Stomach (tissue), 9 donors: Measurements from ENCODE around the gene SFMBT2. TPM values are rescaled to one million over a fixed set of nuclear protein-coding genes. Genes with fewer than 3 reads are reported as not detected.

Experiments used
- DNase-seq, 2 donors: peaks; one replicate each; pipeline versions ENCODE4 v3.0.0 to v3.0.0-alpha.2; 2013 to 2019
- H3K27ac ChIP-seq, 5 donors: fragments of 200-600 bp in 4 of 5; sonication (generic) in 4 of 5; one replicate each; pipeline ENCODE4 v1.5.1; 2013 to 2019; ENCODE audit warnings: mild to moderate bottlenecking in 1 of 5, moderate library complexity in 1 of 5
- H3K27me3 ChIP-seq, 3 donors: fragments of 200-600 bp; sonication (generic); one replicate each; pipeline ENCODE4 v1.5.1; 2017 to 2019; ENCODE audit warnings: mixed run types in 1 of 3
- H3K36me3 ChIP-seq, 4 donors: fragments of 200-600 bp; sonication (generic); 1 replicate in 3 of 4; 2 replicates in 1 of 4; pipeline ENCODE4 v1.5.1; 2016 to 2019
- H3K4me1 ChIP-seq, 4 donors: fragments of 200-600 bp; sonication (generic); one replicate each; pipeline ENCODE4 v1.5.1; 2016 to 2019
- H3K4me3 ChIP-seq, 4 donors: fragments of 200-600 bp; sonication (generic) in 3 of 4; one replicate each; pipeline ENCODE4 v1.5.1; 2016 to 2019; ENCODE audit warnings: mild to moderate bottlenecking in 1 of 4
- H3K9me3 ChIP-seq, 4 donors: fragments of 200-600 bp; sonication (generic); one replicate each; pipeline ENCODE4 v1.5.1; 2016 to 2019
- EP300 ChIP-seq: sonication (generic); formaldehyde crosslinking; IDR thresholded peaks from one replicate; pipeline ENCODE4 v1.6.1; 2017; ENCODE audit warnings: antibody characterized with exemption
- POLR2A ChIP-seq, 4 donors: fragments of 450-650 bp; IDR thresholded peaks; one replicate each; pipeline ENCODE4 v1.6.1; 2016; ENCODE audit warnings: antibody characterized with exemption in 4 of 4, control low read depth in 2 of 4, mild to moderate bottlenecking in 1 of 4, moderate library complexity in 1 of 4
- POLR2AphosphoS5 ChIP-seq, 3 donors: sonication (generic); formaldehyde crosslinking; IDR thresholded peaks; one replicate each; pipeline ENCODE4 v1.6.1; 2016; ENCODE audit warnings: antibody characterized with exemption in 3 of 3
- WGBS, 5 donors: extraction: QIAGEN DNeasy Blood & Tissue Kit in 3 of 5; methylation state at CpG; one replicate each; pipeline versions ENCODE4 v1.1.5 to v1.1.7; 2013 to 2018; 5-methylcytosine and 5-hydroxymethylcytosine counted together
- intact Hi-C: fragments of 100-400 bp; cut with DNase I; formaldehyde crosslinking; loops from one replicate; pipeline ENCODE4 v1.15.1; 2023; ENCODE audit warnings: low total_unique reads
- polyA plus RNA-seq, 3 donors: library from polyadenylated mRNA; stranded (reverse); fragments of 200-250 nt; gene quantifications; one replicate each; pipeline ENCODE4 v1.2.3, GENCODE V29; 2013
- total RNA-seq, 5 donors: library from RNA; depleted of rRNA; stranded (reverse); fragments of >200 nt; gene quantifications; one replicate each; pipeline versions ENCODE4 v1.1.0 to v1.2.3, GENCODE V29; 2014 to 2016
- TF ChIP-seq, protein P1 (sequence below), 7 experiments: fragments of 450-650 bp in 4 of 7; fragments of 200-600 bp in 3 of 7; sonication (generic) in 3 of 7; IDR thresholded peaks; one replicate each; pipeline ENCODE4 v1.5.1; 2016 to 2019; ENCODE audit warnings: antibody characterized with exemption in 7 of 7, control low read depth in 2 of 7, mild to moderate bottlenecking in 1 of 7
- donor health status: healthy with polysubstance abuse.
- donor health status: Bipolar disorder and iron deficiency.
- donor health status: healthy.

Gene SFMBT2
- total and polyA plus RNA-seq, 8 donors = 0.90 to 17.3 (median 5.0) TPM

DNA sequence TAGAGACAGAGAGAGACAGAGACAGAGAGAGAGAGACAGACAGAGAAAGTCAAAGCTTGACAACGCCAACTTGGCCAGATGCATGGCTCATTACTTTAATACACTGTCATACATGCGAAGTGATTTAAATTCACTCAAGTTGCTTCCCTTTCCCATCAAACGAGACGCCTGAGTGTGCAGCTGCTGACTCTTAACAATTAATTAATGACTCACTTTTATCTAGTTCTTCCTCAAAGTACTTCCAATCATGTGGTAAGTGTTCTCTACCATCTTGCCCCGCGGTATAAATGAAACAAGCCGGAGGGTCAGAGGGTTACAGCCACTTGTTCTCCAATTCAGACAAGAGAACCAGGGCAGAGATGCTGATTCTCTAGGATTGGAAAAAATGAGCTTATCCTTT is 90.8 kb downstream of the SFMBT2 start:
- Histone ChIP-seq H3K27me3 (no peaks in the 10 kb centered on the region), H3K36me3 (no peaks in the 10 kb centered on the region), H3K4me1 (peaks cover 0 to 22% (median 14%) of the 10 kb centered on the region in 4 donors), H3K4me3 (no peak overlapping the region), H3K27ac (no peak overlapping the region), H3K9me3 (peaks cover 0 to 4% (median 0%) of the 10 kb centered on the region in 4 donors)
- intact Hi-C loops = no loop called here
- DNase-seq = no peak
- TF ChIP-seq POLR2AphosphoS5 (IDR thresholded peaks at IDR 0.05) (no peak), POLR2A (IDR thresholded peaks at IDR 0.05) (no peak), EP300 (no peak)
- TF ChIP-seq, protein P1, sequence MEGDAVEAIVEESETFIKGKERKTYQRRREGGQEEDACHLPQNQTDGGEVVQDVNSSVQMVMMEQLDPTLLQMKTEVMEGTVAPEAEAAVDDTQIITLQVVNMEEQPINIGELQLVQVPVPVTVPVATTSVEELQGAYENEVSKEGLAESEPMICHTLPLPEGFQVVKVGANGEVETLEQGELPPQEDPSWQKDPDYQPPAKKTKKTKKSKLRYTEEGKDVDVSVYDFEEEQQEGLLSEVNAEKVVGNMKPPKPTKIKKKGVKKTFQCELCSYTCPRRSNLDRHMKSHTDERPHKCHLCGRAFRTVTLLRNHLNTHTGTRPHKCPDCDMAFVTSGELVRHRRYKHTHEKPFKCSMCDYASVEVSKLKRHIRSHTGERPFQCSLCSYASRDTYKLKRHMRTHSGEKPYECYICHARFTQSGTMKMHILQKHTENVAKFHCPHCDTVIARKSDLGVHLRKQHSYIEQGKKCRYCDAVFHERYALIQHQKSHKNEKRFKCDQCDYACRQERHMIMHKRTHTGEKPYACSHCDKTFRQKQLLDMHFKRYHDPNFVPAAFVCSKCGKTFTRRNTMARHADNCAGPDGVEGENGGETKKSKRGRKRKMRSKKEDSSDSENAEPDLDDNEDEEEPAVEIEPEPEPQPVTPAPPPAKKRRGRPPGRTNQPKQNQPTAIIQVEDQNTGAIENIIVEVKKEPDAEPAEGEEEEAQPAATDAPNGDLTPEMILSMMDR (IDR thresholded peaks at IDR 0.05) = no peak
- 77 to 88% (median 84%) methylated on average over 7 of the region's 7 CpGs for WGBS, 5 donors

DNA sequence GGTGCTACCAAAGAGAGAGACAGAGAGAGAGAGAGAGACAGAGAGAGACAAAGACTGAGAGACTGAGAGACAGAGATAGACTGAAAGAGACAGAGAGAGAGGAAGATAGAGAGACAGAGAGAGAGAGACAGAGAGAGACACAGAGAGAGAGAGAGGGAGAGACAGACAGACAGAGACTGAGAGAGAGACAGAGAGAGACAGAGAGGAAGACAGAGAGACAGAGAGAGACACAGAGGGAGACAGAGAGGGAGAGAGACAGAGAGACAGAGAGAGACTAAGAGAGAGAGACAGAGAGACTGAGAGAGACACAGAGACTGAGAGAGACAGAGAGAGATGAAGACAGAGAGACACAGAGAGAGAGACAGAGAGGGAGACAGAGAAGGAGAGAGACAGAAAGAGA is 91.2 kb downstream of the SFMBT2 start:
- intact Hi-C loops = no loop called here
- no peak for DNase-seq

DNA sequence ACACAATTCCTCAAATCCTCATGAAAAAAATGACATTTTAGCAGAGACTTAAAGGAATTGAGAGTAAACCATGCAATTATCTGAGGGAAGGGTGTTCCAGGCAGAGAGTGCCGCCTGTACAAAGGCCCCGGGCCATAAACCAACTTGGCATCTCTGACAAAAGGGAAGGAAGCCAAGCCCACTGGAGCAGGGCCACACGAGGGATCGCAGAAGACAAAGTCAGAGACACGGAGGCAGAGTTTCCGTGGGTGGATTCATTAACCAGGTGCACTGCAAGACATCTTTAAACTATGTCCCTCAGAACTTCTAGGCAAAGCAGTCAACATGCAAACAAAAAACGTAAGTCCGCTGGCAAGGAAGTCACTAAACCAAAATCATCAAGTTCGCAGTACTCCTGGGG is 92.0 kb downstream of the SFMBT2 start:
- no peak for DNase-seq
- Histone ChIP-seq H3K27me3 (no peaks in the 10 kb centered on the region), H3K4me1 (peaks cover 0 to 23% (median 14%) of the 10 kb centered on the region in 4 donors), H3K4me3 (no peak overlapping the region), H3K9me3 (peaks cover 0 to 4% (median 0%) of the 10 kb centered on the region in 4 donors), H3K36me3 (no peaks in the 10 kb centered on the region), H3K27ac (no peak overlapping the region)
- WGBS, 5 donors = 27 to 55% (median 52%) methylated on average over 9 of the region's 9 CpGs
- TF ChIP-seq EP300 = no peak
- no peak for TF ChIP-seq POLR2A (IDR thresholded peaks at IDR 0.05)
- no peak for TF ChIP-seq POLR2AphosphoS5 (IDR thresholded peaks at IDR 0.05)
- TF ChIP-seq, protein P1 (IDR thresholded peaks at IDR 0.05) = no peak
- intact Hi-C loops = no loop called here

More for the DNA sequence above, 91.2 kb downstream of the SFMBT2 start:
- no peaks in the 10 kb centered on the region for H3K27me3 ChIP-seq
- peaks cover 0 to 23% (median 14%) of the 10 kb centered on the region in 4 donors for H3K4me1 ChIP-seq
- no peaks in the 10 kb centered on the region for H3K36me3 ChIP-seq
- no peak for TF ChIP-seq POLR2AphosphoS5 (IDR thresholded peaks at IDR 0.05)
- no peak for TF ChIP-seq POLR2A (IDR thresholded peaks at IDR 0.05)
- no peak for TF ChIP-seq EP300
- TF ChIP-seq, protein P1 (IDR thresholded peaks at IDR 0.05) = no peak
- no peak overlapping the region for H3K4me3 ChIP-seq
- H3K9me3 ChIP-seq = peaks cover 0 to 4% (median 0%) of the 10 kb centered on the region in 4 donors
- no peak overlapping the region for H3K27ac ChIP-seq

DNA sequence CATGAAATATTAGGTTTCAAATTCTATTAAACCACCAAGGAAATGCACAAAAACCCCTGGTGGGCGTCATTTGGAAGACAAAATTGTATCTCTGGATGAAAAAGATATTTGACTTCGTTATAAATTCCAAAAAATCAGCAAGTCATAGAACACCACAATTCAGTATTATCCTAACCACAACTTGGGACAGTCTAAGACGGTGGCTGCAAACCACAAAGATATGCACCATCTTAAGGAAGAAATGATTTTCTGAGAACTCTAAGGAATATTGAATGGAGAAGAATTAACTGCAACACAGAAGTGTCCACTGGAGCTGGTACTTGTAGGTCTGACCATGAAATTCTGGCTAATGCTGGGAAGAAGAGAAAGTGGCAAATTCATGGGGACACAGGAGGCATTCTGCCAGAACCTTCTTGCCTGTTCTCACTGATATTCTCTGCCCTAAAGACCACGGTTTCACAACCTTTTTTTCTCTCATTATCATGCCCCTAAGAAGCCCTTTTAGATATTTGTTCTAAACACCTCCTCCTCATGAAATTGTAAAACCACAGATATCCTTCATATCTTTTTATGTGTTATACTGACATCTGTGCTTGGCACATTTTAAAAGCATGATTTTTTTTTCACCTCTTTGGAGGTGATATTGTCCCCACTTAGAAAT is 92.9 kb downstream of the SFMBT2 start:
- Histone ChIP-seq H3K36me3 (no peaks in the 10 kb centered on the region), H3K9me3 (peaks cover 0 to 4% (median 0%) of the 10 kb centered on the region in 4 donors), H3K27me3 (no peaks in the 10 kb centered on the region), H3K4me1 (peaks cover 0 to 23% (median 14%) of the 10 kb centered on the region in 4 donors), H3K27ac (no peak overlapping the region), H3K4me3 (no peak overlapping the region)
- WGBS, 5 donors = 48 to 74% (median 60%) methylated on average over 4 of the region's 4 CpGs
- DNase-seq = no peak
- TF ChIP-seq POLR2A (IDR thresholded peaks at IDR 0.05) (no peak), POLR2AphosphoS5 (IDR thresholded peaks at IDR 0.05) (no peak)
- TF ChIP-seq, protein P1 (IDR thresholded peaks at IDR 0.05) = no peak
- intact Hi-C loops = no loop called here
